ENCODE measurements around the gene PLCB3. TPM values are rescaled to one million over a fixed set of nuclear protein-coding genes. Genes with fewer than 3 reads are reported as not detected.

The PLCB3 gene
- total and polyA plus RNA-seq, 10 of the 15 experiments (the other 5 are each of a cell fraction or from before 2014, with no cell fraction given) = 0.03 to 10.3 (median 3.3) TPM

DNA sequence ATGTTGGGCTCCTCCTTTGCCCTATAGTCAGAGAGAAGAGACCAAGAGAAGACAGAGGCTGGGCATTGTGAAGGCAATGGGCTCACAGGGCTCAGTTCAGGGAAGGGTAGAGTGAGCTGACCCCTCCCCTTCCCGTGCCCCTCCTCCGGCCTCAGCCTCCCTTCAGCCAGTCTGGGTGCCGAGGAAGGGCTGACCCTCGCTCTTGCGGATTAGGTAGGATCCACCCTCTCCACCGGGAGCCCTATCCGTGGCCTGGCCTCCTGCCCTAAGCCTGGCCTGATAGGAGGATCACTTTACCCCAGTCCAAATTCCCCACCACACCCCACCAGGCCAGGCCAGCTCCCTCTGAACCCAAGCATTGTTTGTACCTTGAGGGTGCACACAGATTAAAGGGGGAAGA lies 2.8 kb upstream of the PLCB3 start:
- Histone ChIP-seq H3K9me3 (replicated peaks; ENCODE audit: control insufficient read depth, insufficient read depth, low read length) (no peaks in the 10 kb centered on the region), H3K27ac (ENCODE audit: control insufficient read depth, insufficient read depth) (no peak overlapping the region), H3K36me3 (ENCODE audit: control insufficient read depth in 2 of 2, insufficient read depth in 2 of 2, low read length in 1 of 2) (peaks cover 0 to 6% of the 10 kb centered on the region in 2 experiments; a peak in 2 of 4 replicates), H2AFZ (ENCODE audit: control insufficient read depth, low read depth, low read length) (no peak overlapping the region), H4K20me1 (ENCODE audit: control insufficient read depth, insufficient read depth) (no peaks in the 10 kb centered on the region), H3K27me3 (replicated peaks in 1 of 2; ENCODE audit: control insufficient read depth in 2 of 2, insufficient read depth in 2 of 2, low read length in 1 of 2) (no peaks in the 10 kb centered on the region), H3K4me3 (no peak overlapping the region), H3K79me2 (ENCODE audit: control insufficient read depth, insufficient read depth, low read length) (peaks cover 21% of the 10 kb centered on the region), H3K4me2 (ENCODE audit: control insufficient read depth, insufficient read depth) (no peak overlapping the region), H3K4me1 (ENCODE audit: control insufficient read depth, insufficient read depth, low read length) (peaks cover 10% of the 10 kb centered on the region), H3K9ac (ENCODE audit: control insufficient read depth, insufficient read depth, low read length) (no peak overlapping the region)
- ChIA-PET RAD21 (ENCODE audit: unreplicated experiment) (interaction anchor here (1.9 to 8.6 kb wide), 2 partner anchors 43 to 52 kb away, joined by 7 to 104 read pairs; partner anchors contain the start of genes CATSPERZ and FERMT3), POLR2A (no interaction called here), CTCF (interaction anchor here (0.8 to 4.8 kb wide), 2 partner anchors 43 to 107 kb away, joined by 3 to 64 read pairs; partner anchors contain the start of gene FERMT3), SMC1A (ENCODE audit: uncharacterized antibody, unreplicated experiment) (interaction anchor here (0.6 to 1.1 kb wide), 2 partner anchors 43 to 44 kb away, joined by 3 read pairs; no protein-coding TSS in a partner anchor)
- FAIRE-seq = no peak
- intact Hi-C loops (cut with micrococcal nuclease; ENCODE audit: unreplicated experiment) = no loop called here
- in situ Hi-C loops (cut with MboI) = loop anchor here (25.0 kb wide), 1 partner anchor 1614 kb away; the partner anchor contains the start of genes CFL1, EFEMP2 and MUS81
- WGBS (ENCODE audit: insufficient coverage, insufficient replicate concordance, low lambda C conversion rate, missing lambda C conversion rate) = 71% methylated on average over 7 of the region's 7 CpGs
- DNase-seq (ENCODE audit: low read depth, low spot score) = no peak
- no peak for ATAC-seq
- BruUV-seq (replicated peaks) = no TSS peak
- no peak for TF ChIP-seq NFYB (IDR thresholded peaks at IDR 0.05; ENCODE audit: insufficient read depth, low read depth, low read length)
- TF ChIP-seq, protein P1, sequence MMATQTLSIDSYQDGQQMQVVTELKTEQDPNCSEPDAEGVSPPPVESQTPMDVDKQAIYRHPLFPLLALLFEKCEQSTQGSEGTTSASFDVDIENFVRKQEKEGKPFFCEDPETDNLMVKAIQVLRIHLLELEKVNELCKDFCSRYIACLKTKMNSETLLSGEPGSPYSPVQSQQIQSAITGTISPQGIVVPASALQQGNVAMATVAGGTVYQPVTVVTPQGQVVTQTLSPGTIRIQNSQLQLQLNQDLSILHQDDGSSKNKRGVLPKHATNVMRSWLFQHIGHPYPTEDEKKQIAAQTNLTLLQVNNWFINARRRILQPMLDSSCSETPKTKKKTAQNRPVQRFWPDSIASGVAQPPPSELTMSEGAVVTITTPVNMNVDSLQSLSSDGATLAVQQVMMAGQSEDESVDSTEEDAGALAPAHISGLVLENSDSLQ (IDR thresholded peaks at IDR 0.05) = no peak
- no peak for TF ChIP-seq MYB (IDR thresholded peaks at IDR 0.05; ENCODE audit: borderline replicate concordance, low read depth, low read length)
- no peak for TF ChIP-seq SPI1 (IDR thresholded peaks at IDR 0.05; ENCODE audit: borderline replicate concordance, insufficient read depth, low read depth, low read length)
- no peak for TF ChIP-seq TCF3 (IDR thresholded peaks at IDR 0.05; ENCODE audit: borderline replicate concordance, insufficient read depth, low read depth, low read length)
- no peak for TF ChIP-seq SMAD5 (IDR thresholded peaks at IDR 0.05; ENCODE audit: low read depth)
- TF ChIP-seq RBBP5 (conservative IDR thresholded peaks at IDR 0.05) = no peak
- TF ChIP-seq JUND (IDR thresholded peaks at IDR 0.05; ENCODE audit: low read depth, low read length) = no peak
- no peak for TF ChIP-seq MEF2A (IDR thresholded peaks at IDR 0.05; ENCODE audit: insufficient read depth, low read depth, low read length)
- no peak for TF ChIP-seq NKRF (conservative IDR thresholded peaks at IDR 0.05)
- no peak for TF ChIP-seq ASH2L (IDR thresholded peaks at IDR 0.05; ENCODE audit: borderline replicate concordance, low read depth)
- no peak for TF ChIP-seq CUX1 (IDR thresholded peaks at IDR 0.05; ENCODE audit: insufficient replicate concordance, low read depth, low read length)
- TF ChIP-seq, protein P2, sequence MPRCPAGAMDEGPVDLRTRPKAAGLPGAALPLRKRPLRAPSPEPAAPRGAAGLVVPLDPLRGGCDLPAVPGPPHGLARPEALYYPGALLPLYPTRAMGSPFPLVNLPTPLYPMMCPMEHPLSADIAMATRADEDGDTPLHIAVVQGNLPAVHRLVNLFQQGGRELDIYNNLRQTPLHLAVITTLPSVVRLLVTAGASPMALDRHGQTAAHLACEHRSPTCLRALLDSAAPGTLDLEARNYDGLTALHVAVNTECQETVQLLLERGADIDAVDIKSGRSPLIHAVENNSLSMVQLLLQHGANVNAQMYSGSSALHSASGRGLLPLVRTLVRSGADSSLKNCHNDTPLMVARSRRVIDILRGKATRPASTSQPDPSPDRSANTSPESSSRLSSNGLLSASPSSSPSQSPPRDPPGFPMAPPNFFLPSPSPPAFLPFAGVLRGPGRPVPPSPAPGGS (IDR thresholded peaks at IDR 0.05; ENCODE audit: borderline replicate concordance, insufficient read depth, low read depth, low read length, poor library complexity, severe bottlenecking) = no peak
- no peak for TF ChIP-seq SIX5 (IDR thresholded peaks at IDR 0.05; ENCODE audit: low read depth, low read length, severe bottlenecking)
